C1 segment of cervical spinal cord (tissue), 14 donors: ENCODE results near the gene KCNA1.

Experiments used
- DNase-seq, 14 donors: peaks; one replicate each; lab custom pipeline; 2025; lab: John Stamatoyannopoulos, UW

Gene KCNA1

GRCh38 chr12:4958697-4959375 lies 49.1 kb downstream of the KCNA1 start:
- no peak for DNase-seq

DNA sequence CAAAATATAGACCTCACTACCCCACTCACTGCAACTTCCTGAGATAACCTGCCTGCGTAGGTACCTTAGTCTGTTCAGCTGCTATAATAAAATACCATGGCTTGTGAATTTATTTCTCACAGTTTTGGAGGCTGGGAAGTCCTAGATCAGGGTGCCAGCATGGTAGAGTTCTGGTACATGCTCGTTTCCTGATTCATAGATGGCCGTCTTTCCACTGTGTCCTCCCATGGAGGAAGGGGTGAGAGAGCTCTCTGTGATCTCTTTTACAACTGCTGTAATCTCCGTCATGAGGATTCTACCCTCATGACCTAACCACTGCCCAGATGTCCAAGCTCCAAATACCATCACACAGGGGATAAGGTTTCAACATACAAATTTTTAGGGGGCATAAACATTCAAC lies 49.7 kb downstream of the KCNA1 start:
- no peak for DNase-seq

- DNase-seq: peak in 1 of 14 donors; percentile 75
Observed at GRCh38 chr12:4960030-4960429, 50.3 kb downstream of the KCNA1 start.

GRCh38 chr12:4960547-4960946 lies 50.8 kb downstream of the KCNA1 start:
- peak in 1 of 14 donors; percentile 65 for DNase-seq

DNA sequence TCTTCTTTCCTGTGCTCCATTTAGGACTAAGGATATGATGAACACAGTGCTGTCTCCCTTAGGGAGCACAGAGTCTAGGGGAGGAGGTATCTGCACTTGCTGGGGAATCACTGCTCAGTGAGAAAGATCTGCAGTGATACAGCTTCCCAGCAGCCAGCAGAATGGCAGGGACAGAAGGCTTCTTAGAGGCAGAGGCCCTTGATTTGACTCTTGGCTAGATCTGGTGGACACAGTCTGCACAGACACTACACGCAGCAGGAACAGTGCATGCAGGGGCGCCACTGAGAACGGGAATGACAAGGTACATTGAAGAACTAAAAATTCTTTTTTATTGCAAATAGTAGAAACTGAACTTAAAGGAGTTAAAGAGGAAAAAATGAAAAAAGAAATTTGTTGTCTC lies 51.6 kb downstream of the KCNA1 start:
- peak in 1 of 14 donors; percentile 68 for DNase-seq

DNA sequence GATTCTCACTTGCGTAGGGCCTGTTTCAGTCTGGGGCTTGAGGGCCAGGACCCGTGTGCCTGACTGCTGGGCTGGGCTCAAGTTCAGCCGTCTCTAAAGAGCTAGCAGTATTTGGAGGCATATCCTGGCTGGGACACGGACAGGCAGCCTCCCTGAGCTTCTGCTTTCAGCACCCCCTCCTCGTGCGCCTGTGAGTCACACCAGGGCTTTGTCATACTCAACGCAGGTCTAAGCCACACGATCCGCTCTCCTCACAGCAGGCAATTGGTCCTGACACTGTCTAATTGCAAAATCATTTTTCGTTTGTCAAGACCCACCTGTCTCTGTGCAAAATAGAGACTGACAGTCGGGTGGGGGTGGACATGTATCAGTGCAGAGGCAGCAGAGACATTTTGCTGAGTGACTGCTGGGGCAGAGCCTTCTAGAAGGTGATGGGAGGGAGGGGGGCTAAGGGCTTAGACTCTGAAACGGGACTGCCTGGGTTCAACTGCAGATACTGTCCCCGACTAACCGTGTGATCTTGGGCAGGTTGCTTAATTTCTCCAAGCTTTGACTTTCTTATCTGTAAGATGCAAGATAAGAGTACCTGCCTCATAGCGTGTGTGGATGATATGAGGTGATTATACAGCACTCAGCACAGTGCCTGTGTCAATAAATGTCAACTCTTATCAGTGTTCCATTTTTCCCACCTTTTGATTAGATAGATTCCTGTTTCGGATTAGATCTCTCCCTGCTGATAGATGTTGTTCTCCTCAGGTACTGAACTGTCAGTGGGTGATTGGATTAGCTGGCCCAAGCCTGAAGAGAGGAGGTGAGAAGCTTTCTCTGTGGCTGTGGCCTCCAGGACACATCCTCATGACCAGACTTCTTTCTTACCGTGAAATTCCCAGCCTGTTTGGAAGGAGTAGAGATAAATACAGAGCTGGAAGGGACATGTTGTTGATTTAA lies 53.1 kb downstream of the KCNA1 start:
- DNase-seq: peak in 1 of 14 donors; percentile 62
